Small intestine (tissue), 7 donors: ENCODE measurements around the gene HES3. TPM values are rescaled to one million over a fixed set of nuclear protein-coding genes. Genes with fewer than 3 reads are reported as not detected.

Experiments
- DNase-seq, 2 donors: peaks; one replicate each; pipeline versions ENCODE4 v3.0.0 to v3.0.0-alpha.2; 2013
- FAIRE-seq: peaks from 2 replicates; lab custom pipeline; 2012; peaks lifted over from hg19 to GRCh38; lab: Jason Lieb, UNC
- H3K27ac ChIP-seq, 3 donors: one replicate each; pipeline ENCODE4 v1.5.1; 2013; ENCODE audit warnings: low read length in 2 of 3, mild to moderate bottlenecking in 2 of 3, control low read depth in 1 of 3, inconsistent platforms in 1 of 3, low read depth in 1 of 3, moderate library complexity in 1 of 3
- H3K27me3 ChIP-seq, 3 donors: one replicate each; pipeline ENCODE4 v1.6.1; 2013; ENCODE audit warnings: low read length in 3 of 3, inconsistent platforms in 1 of 3; ENCODE audit not compliant: control insufficient read depth in 3 of 3, insufficient read depth in 3 of 3
- H3K36me3 ChIP-seq, 3 donors: one replicate each; pipeline ENCODE4 v1.6.1; 2013; ENCODE audit warnings: low read length in 3 of 3, inconsistent platforms in 1 of 3, low read depth in 1 of 3, mild to moderate bottlenecking in 1 of 3, moderate library complexity in 1 of 3; ENCODE audit not compliant: control insufficient read depth in 3 of 3, insufficient read depth in 2 of 3
- H3K4me1 ChIP-seq, 3 donors: one replicate each; pipeline ENCODE4 v1.6.1; 2013; ENCODE audit warnings: low read length in 2 of 3, inconsistent platforms in 1 of 3, low read depth in 1 of 3, mild to moderate bottlenecking in 1 of 3, moderate library complexity in 1 of 3; ENCODE audit not compliant: control insufficient read depth in 3 of 3, insufficient read depth in 2 of 3
- H3K4me3 ChIP-seq, 3 donors: one replicate each; pipeline ENCODE4 v1.5.1; 2013; ENCODE audit warnings: low read length in 3 of 3, control low read depth in 1 of 3, inconsistent platforms in 1 of 3, low read depth in 1 of 3, mild to moderate bottlenecking in 1 of 3, moderate library complexity in 1 of 3
- H3K9me3 ChIP-seq, 2 donors: one replicate each; pipeline ENCODE4 v1.6.1; 2013; ENCODE audit warnings: low read depth in 1 of 2, low read length in 1 of 2; ENCODE audit not compliant: control insufficient read depth in 2 of 2, insufficient read depth in 1 of 2
- WGBS, 3 donors: extraction: QIAGEN DNeasy Blood & Tissue Kit; methylation state at CpG; one replicate each; pipeline ENCODE4 v1.1.7; 2013; 5-methylcytosine and 5-hydroxymethylcytosine counted together
- polyA plus RNA-seq, 4 donors: library from polyadenylated mRNA; stranded (reverse) in 3 of 4; unstranded in 1 of 4; fragments of 200-250 nt in 3 of 4; fragments of 120-200 nt in 1 of 4; gene quantifications; one replicate each; pipeline versions ENCODE4 v1.2.1 to v1.2.3, GENCODE V29; 2013
- donor health status: healthy with polysubstance abuse.
- donor health status: control.
- donor health status: control.
- donor health status: Bipolar disorder and iron deficiency.
- donor health status: healthy.

Gene HES3
- polyA plus RNA-seq, 4 donors = not detected

DNA sequence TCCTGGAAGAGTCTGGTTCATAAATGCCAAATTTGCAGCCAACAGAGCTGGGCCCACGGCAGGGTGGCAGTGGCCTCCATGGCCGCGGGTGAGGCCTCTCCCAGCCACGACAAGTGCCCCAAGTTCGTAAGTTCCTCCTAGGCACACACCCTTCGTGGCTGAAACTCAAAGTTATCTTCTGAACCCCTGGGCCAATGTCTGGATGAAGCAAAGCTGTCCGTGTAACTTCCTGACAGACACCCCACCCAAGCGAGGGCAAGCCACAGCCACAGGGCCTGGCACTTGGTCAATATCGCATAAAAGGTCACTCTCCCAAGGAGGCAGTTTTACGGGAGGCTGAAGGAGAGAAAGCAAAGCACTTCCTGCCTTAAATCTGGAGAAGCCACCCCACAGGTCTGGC is 44.7 kb downstream of the HES3 start:
- peaks cover 0 to 32% (median 5%) of the 10 kb centered on the region in 3 donors for H3K36me3 ChIP-seq
- FAIRE-seq (no peak), DNase-seq (no peak)
- H3K9me3 ChIP-seq = no peaks in the 10 kb centered on the region
- H3K4me1 ChIP-seq = no peaks in the 10 kb centered on the region
- 74 to 85% (median 85%) methylated on average over 10 of the region's 10 CpGs for WGBS, 3 donors
- H3K4me3 ChIP-seq = no peak overlapping the region
- no peaks in the 10 kb centered on the region for H3K27me3 ChIP-seq
- H3K27ac ChIP-seq = no peak overlapping the region

DNA sequence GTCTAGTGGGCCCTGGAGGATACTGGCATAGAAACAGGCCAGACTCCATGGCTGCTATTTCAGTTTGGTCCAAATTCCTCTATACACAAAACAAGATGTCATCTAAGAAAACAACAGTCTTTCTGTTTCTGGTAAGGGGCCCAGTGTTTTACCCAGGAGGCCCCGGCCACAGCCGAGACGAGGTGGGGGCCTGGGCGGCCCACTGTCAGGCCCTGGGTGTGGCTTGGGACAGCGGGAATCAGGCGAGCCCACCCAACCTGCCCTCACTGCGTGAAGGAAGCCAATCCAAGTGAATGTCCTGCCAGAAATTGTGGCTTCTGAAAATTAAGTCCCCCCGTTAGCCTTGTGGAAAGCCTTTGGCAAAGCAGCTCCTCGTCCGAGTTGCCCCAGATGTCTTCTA is 48.1 kb downstream of the HES3 start:
- Histone ChIP-seq H3K27ac (no peak overlapping the region), H3K4me1 (no peaks in the 10 kb centered on the region), H3K4me3 (no peak overlapping the region), H3K27me3 (no peaks in the 10 kb centered on the region), H3K9me3 (no peaks in the 10 kb centered on the region), H3K36me3 (peaks cover 0 to 37% (median 5%) of the 10 kb centered on the region in 3 donors)
- 79 to 95% (median 93%) methylated on average over 10 of the region's 10 CpGs for WGBS, 3 donors
- no peak for FAIRE-seq
- no peak for DNase-seq

DNA sequence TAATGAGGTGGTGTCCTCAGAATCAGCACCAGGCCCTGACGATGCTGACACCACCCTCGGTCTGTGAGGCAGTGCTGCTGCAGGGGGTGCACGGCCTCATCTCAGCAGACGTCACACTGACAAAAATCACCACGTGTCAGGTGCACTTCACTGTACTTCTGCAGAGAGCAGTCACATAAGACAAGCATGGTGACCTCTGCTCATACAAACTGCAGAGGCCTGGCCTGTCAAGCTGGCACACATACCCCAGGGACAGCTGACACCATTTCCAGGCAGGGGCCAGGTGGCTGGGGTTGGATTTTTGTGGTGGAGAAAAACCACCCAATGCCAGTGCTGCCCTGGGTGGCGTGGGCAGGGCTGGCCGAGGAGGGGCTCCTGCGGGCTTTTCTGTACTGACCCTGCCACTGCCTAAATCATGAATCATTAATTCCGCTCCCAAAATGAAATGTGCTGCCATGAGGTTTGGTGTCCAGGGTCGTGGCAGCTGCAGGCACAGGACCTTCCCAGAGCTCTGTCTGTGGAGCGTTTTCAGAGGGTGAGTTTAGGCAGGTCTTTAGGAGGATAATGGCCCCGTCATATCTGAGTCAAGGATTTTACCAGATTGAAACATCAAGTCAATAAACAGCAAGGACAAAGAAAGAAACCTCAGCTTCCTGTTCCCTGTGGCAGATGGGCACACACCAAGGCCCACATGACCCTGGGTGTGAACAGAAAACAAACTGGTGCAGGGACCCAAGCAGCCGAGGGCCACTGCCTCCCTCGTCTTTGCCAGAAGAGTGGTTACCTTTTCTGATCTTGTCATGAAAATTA is 50.3 kb downstream of the HES3 start:
- no peak overlapping the region for H3K27ac ChIP-seq

DNA sequence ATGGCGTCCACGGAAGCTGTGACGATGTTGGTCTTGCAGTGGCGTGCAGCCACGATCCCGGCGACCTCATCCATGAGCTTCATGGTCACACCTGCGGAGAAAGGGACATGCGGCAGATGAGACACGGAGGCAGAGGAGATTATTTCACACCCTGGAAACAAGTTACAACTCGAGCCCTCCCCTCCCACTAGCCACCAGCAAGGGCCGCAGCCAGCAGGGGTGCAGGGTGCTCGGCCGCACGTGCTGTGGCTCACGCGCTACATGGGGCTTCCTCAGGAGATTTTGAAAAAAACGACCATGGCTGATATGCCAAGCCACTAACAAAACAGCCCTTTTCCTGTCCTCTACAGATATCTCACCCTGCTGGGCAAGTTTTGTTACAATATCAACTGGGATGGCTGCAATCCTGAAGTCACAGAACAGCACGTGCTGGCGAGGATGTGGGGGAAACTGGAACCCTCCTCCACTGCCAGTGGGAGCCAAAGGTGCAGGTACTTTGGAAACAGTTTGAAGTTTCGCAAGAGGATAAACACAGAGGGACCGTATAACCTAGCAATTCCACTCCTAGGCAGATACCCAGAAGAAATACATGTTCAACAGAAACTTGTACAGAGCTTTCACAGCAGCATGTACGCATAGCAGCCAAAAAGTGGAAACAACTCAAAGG is 51.0 kb downstream of the HES3 start:
- 89 to 95% (median 91%) methylated on average over 22 to 23 of the region's 23 CpGs for WGBS, 3 donors
- no peaks in the 10 kb centered on the region for H3K9me3 ChIP-seq
- no peak for FAIRE-seq

More for the DNA sequence above, 50.3 kb downstream of the HES3 start:
- WGBS, 3 donors = 90 to 94% (median 94%) methylated on average over 14 of the region's 14 CpGs
- H3K9me3 ChIP-seq = no peaks in the 10 kb centered on the region
- no peaks in the 10 kb centered on the region for H3K27me3 ChIP-seq
- H3K4me3 ChIP-seq = no peak overlapping the region
- DNase-seq (no peak), FAIRE-seq (no peak)
- H3K36me3 ChIP-seq = peaks cover 0 to 36% (median 7%) of the 10 kb centered on the region in 3 donors
- no peaks in the 10 kb centered on the region for H3K4me1 ChIP-seq

More for the DNA sequence above, 51.0 kb downstream of the HES3 start:
- Histone ChIP-seq H3K27ac (no peak overlapping the region), H3K4me1 (no peaks in the 10 kb centered on the region), H3K4me3 (no peak overlapping the region), H3K27me3 (no peaks in the 10 kb centered on the region), H3K36me3 (peaks cover 0 to 42% (median 7%) of the 10 kb centered on the region in 3 donors)
- DNase-seq = no peak

Other genes with a start within 250 kb of the HES3 start
- gene KCNAB2, start 198.3 kb upstream of the HES3 start, polyA plus RNA-seq = 10 to 100 TPM in 1 of 4 donors, 1 to 10 TPM in 3; 1.1 to 35.7 (median 5.3) TPM
- 1 to 10 TPM in 1 of 4 donors, under 1 TPM in 2, not detected in 1; 0.28 to 1.8 (median 0.67) TPM for gene CHD5, start 63.9 kb upstream of the HES3 start, polyA plus RNA-seq
- 1,000 to 10,000 TPM in 1 of 4 donors, 100 to 1,000 TPM in 3; 207 to 1,045 (median 359) TPM for gene RPL22, start 44.6 kb upstream of the HES3 start, polyA plus RNA-seq
- 10 to 100 TPM in 2 of 4 donors, 1 to 10 TPM in 2; 5.1 to 40.0 (median 17.6) TPM for gene RNF207, start 38.1 kb upstream of the HES3 start, polyA plus RNA-seq
- 10 to 100 TPM; 16.5 to 51.7 (median 31.4) TPM for gene ICMT, start 8.2 kb upstream of the HES3 start, polyA plus RNA-seq
- 10 to 100 TPM in 3 of 4 donors, 1 to 10 TPM in 1; 6.5 to 34.9 (median 22.3) TPM for gene GPR153, start 16.9 kb downstream of the HES3 start, polyA plus RNA-seq
- 10 to 100 TPM; 20.3 to 93.8 (median 73.7) TPM for gene ACOT7, start 149.6 kb downstream of the HES3 start, polyA plus RNA-seq
- gene HES2, start 175.7 kb downstream of the HES3 start, polyA plus RNA-seq = 1 to 10 TPM in 3 of 4 donors, under 1 TPM in 1; 0.55 to 2.2 (median 1.6) TPM
- 100 to 1,000 TPM in 3 of 4 donors, 10 to 100 TPM in 1; 83.5 to 356 (median 285) TPM for gene ESPN, start 180.6 kb downstream of the HES3 start, polyA plus RNA-seq
- gene TNFRSF25, start 222.0 kb downstream of the HES3 start, polyA plus RNA-seq = 10 to 100 TPM; 23.0 to 52.7 (median 33.2) TPM
- 10 to 100 TPM in 2 of 4 donors, 1 to 10 TPM in 2; 2.4 to 13.5 (median 7.1) TPM for gene PLEKHG5, start 247.5 kb downstream of the HES3 start, polyA plus RNA-seq